Trophoblast cell (in vitro differentiated cells and primary cell): ENCODE measurements around the gene RBM20.
"Not testable (repeated sequence)": the region's sequence is repeated elsewhere in the genome, so short reads cannot be mapped to it uniquely, and the experiment has no call there.

ENCODE experiments used
- DNase-seq, 2 donors: peaks; one replicate each; pipeline ENCODE4 v3.0.0-alpha.2; 2016
- H2AFZ ChIP-seq: 2 replicates; pipeline ENCODE4 v1.6.1; 2013; ENCODE audit warnings: low read length, moderate library complexity, mild to moderate bottlenecking; ENCODE audit not compliant: insufficient read depth, poor library complexity
- H2AK5ac ChIP-seq: 2 replicates; pipeline ENCODE4 v1.6.1; 2013; ENCODE audit warnings: mild to moderate bottlenecking, low read length
- H2BK120ac ChIP-seq: 2 replicates; pipeline ENCODE4 v1.6.1; 2013; ENCODE audit warnings: low read length, mild to moderate bottlenecking, moderate library complexity; ENCODE audit not compliant: insufficient read depth, poor library complexity
- H2BK12ac ChIP-seq: 2 replicates; pipeline ENCODE4 v1.6.1; 2013; ENCODE audit warnings: mild to moderate bottlenecking, low read length, moderate library complexity
- H2BK5ac ChIP-seq: 2 replicates; pipeline ENCODE4 v1.6.1; 2013; ENCODE audit warnings: low read length, low read depth, moderate library complexity, mild to moderate bottlenecking; ENCODE audit not compliant: poor library complexity
- H3K14ac ChIP-seq: 2 replicates; pipeline ENCODE4 v1.6.1; 2013; ENCODE audit warnings: mild to moderate bottlenecking, low read length
- H3K18ac ChIP-seq: 2 replicates; pipeline ENCODE4 v1.6.1; 2013; ENCODE audit warnings: mild to moderate bottlenecking, low read length
- H3K23ac ChIP-seq: 2 replicates; pipeline ENCODE4 v1.6.1; 2013; ENCODE audit warnings: low read length
- H3K27ac ChIP-seq: 2 replicates; pipeline ENCODE4 v1.5.1; 2013; ENCODE audit warnings: low read depth, mild to moderate bottlenecking, inconsistent platforms, low read length, moderate library complexity
- H3K27me3 ChIP-seq: 2 replicates; pipeline ENCODE4 v1.6.1; 2013; ENCODE audit warnings: inconsistent platforms, mild to moderate bottlenecking, low read length, moderate library complexity; ENCODE audit not compliant: insufficient read depth
- H3K36me3 ChIP-seq, 2 experiments: 1 replicate in 1 of 2; 2 replicates in 1 of 2; pipeline ENCODE4 v1.6.1; 2013; ENCODE audit warnings: low read length in 2 of 2, mild to moderate bottlenecking in 2 of 2, moderate library complexity in 1 of 2; ENCODE audit not compliant: insufficient read depth in 2 of 2, control insufficient read depth in 1 of 2
- H3K4ac ChIP-seq: 2 replicates; pipeline ENCODE4 v1.6.1; 2013; ENCODE audit warnings: low read depth, mild to moderate bottlenecking, low read length, moderate library complexity
- H3K4me1 ChIP-seq, 2 experiments: 1 replicate in 1 of 2; 2 replicates in 1 of 2; pipeline ENCODE4 v1.6.1; 2013; ENCODE audit warnings: low read length in 2 of 2, mild to moderate bottlenecking in 2 of 2, moderate library complexity in 1 of 2; ENCODE audit not compliant: insufficient read depth in 2 of 2, control insufficient read depth in 1 of 2
- H3K4me2 ChIP-seq: 2 replicates; pipeline ENCODE4 v1.6.1; 2013; ENCODE audit warnings: inconsistent platforms, mild to moderate bottlenecking, low read length, moderate library complexity
- H3K4me3 ChIP-seq: 2 replicates; pipeline ENCODE4 v1.5.1; 2013; ENCODE audit warnings: mild to moderate bottlenecking, low read depth, low read length, inconsistent platforms
- H3K79me1 ChIP-seq: one replicate; pipeline ENCODE4 v1.6.1; 2013; ENCODE audit warnings: low read length
- H3K79me2 ChIP-seq: 2 replicates; pipeline ENCODE4 v1.6.1; 2013; ENCODE audit warnings: low read length, mild to moderate bottlenecking; ENCODE audit not compliant: control insufficient read depth, insufficient read depth, poor library complexity
- H3K9ac ChIP-seq: 2 replicates; pipeline ENCODE4 v1.6.1; 2013; ENCODE audit warnings: mild to moderate bottlenecking, low read length
- H3K9me3 ChIP-seq: 2 replicates; pipeline ENCODE4 v1.6.1; 2013; ENCODE audit warnings: low read depth, mild to moderate bottlenecking, control low read depth, inconsistent platforms, low read length; ENCODE audit not compliant: insufficient read depth
- H4K12ac ChIP-seq: 2 replicates; pipeline ENCODE4 v1.6.1; 2013; ENCODE audit warnings: low read depth, mild to moderate bottlenecking, low read length, moderate library complexity
- H4K8ac ChIP-seq: 2 replicates; pipeline ENCODE4 v1.6.1; 2013; ENCODE audit warnings: low read depth, mild to moderate bottlenecking, low read length, moderate library complexity
- H4K91ac ChIP-seq: one replicate; pipeline ENCODE4 v1.6.1; 2013; ENCODE audit warnings: low read depth, mild to moderate bottlenecking, low read length, moderate library complexity
- WGBS: extraction: QIAGEN DNeasy Blood & Tissue Kit; methylation state at CpG from one replicate; pipeline ENCODE4 v1.1.7; 2013; ENCODE audit warnings: missing lambda C conversion rate; ENCODE audit not compliant: insufficient read length, insufficient coverage; ENCODE audit errors: extremely low coverage; 5-methylcytosine and 5-hydroxymethylcytosine counted together

Gene RBM20

DNA sequence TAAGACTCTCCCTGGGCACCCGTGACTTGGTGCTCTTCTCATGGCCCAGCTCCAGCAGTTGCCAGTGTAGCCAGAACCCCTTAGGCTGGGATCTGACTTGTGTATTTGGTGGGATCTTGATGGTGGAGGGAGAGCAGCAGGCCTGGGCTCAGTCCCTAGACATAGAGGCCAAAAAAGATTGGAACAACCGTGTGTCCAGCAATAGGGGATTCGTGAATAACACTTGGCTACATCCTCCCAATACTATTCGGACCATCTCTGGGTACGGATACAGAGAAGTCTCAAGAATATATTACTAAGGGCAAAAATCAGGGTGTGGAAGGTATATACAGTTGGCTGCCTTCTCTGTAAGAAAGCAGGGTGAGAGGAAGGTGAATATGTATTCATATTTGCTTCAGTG is 17.2 kb downstream of the RBM20 start:
- H3K4me3 ChIP-seq: no peak overlapping the region
- no peak overlapping the region for H3K23ac ChIP-seq
- H3K9me3 ChIP-seq: no peaks in the 10 kb centered on the region
- no peak overlapping the region for H4K8ac ChIP-seq
- no peak overlapping the region for H3K14ac ChIP-seq
- H2BK5ac ChIP-seq: no peak overlapping the region
- no peaks in the 10 kb centered on the region for H3K27me3 ChIP-seq
- no peaks in the 10 kb centered on the region for H3K4me1 ChIP-seq
- no peaks in the 10 kb centered on the region for H3K36me3 ChIP-seq
- H3K9ac ChIP-seq: no peak overlapping the region
- H3K79me1 ChIP-seq: no peaks in the 10 kb centered on the region
- H4K91ac ChIP-seq: no peak overlapping the region
- H3K4ac ChIP-seq: no peak overlapping the region
- H4K12ac ChIP-seq: no peak overlapping the region
- H3K18ac ChIP-seq: no peak overlapping the region
- H3K27ac ChIP-seq: no peak overlapping the region
- no peaks in the 10 kb centered on the region for H3K79me2 ChIP-seq
- WGBS: no CpG with 5 or more reads among the region's 5 CpGs
- no peak overlapping the region for H2AFZ ChIP-seq
- DNase-seq: no peak
- no peak overlapping the region for H3K4me2 ChIP-seq
- no peak overlapping the region for H2BK12ac ChIP-seq
- no peak overlapping the region for H2AK5ac ChIP-seq
- no peak overlapping the region for H2BK120ac ChIP-seq

DNA sequence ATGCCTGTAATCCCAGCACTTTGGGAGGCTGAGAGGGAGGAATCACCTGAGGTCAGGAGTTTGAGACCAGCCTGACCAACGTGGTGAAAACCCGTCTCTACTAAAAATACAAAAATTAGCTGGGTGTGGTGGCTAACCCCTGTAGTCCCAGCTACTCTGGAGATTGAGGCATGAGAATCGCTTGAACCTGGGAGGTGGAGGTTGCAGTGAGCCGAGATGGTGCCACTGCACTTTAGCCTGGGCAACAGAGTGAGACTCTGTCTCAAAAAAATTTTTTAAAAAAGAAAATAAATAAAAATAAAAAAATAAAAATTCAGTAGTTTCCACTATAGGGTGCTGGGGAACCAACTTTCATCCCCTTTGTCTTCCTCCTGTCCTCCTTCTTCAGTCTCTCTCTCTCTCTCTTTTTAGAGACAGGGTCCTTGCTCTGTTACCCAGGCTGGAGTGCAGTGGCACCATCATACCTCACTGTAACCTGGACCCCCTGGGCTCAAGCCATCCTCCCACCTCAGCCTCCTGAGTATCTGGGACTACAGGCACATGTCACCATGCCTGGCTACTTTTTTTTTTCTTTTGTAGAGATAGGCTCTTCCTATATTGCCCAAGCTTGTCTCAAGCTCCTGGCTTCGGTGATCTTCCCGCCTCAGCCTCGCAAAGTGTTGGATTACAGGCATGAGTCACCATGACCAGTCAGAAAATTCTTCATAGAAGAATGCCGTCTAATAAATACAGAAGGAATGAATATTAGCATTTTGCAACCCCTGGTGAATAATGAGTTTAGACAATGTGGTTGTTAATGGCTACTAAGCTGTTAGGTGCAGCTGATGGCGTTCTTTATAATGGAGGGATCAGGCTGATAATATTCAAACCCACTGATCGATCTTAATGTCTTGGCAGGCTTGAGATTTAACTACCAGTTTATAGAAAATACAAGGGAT is 20.6 kb downstream of the RBM20 start:
- H3K23ac ChIP-seq: no peak overlapping the region
- H2BK5ac ChIP-seq: no peak overlapping the region
- H4K91ac ChIP-seq: no peak overlapping the region
- H4K12ac ChIP-seq: no peak overlapping the region
- H3K4me1 ChIP-seq: peaks cover 6 to 8% of the 10 kb centered on the region in 2 experiments
- no peak overlapping the region for H3K9ac ChIP-seq
- no peak overlapping the region for H2AFZ ChIP-seq
- H2BK12ac ChIP-seq: no peak overlapping the region
- H4K8ac ChIP-seq: no peak overlapping the region
- H3K4me3 ChIP-seq: no peak overlapping the region
- no CpG with 5 or more reads among the region's 10 CpGs for WGBS
- no peak overlapping the region for H2BK120ac ChIP-seq
- peak; percentile 71 to 89 for DNase-seq
- H3K27me3 ChIP-seq: no peaks in the 10 kb centered on the region
- H3K79me1 ChIP-seq: no peaks in the 10 kb centered on the region
- no peak overlapping the region for H3K27ac ChIP-seq
- no peaks in the 10 kb centered on the region for H3K9me3 ChIP-seq
- H2AK5ac ChIP-seq: no peak overlapping the region
- no peak overlapping the region for H3K14ac ChIP-seq
- no peaks in the 10 kb centered on the region for H3K36me3 ChIP-seq
- no peak overlapping the region for H3K18ac ChIP-seq
- no peak overlapping the region for H3K4me2 ChIP-seq
- no peaks in the 10 kb centered on the region for H3K79me2 ChIP-seq
- H3K4ac ChIP-seq: no peak overlapping the region

DNA sequence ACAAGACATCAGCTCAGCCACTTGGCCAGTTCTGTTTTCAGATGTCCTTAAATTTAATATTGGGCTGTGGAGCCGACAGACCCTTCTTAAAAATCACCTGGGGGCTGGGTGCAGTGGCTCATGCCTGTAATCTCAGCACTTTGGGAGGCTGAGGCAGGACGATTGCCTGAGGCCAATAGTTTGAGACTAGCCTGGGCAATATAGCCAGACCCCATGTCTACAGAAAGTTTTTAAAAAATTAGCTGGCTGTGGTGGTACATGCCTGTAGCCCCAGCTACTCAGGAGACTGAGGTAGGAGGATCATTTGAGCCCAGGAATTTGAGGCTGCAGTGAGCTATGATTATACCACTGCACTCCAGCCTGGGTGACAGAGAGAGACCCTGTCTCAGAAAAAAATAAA is 22.1 kb downstream of the RBM20 start:
- H3K4me3 ChIP-seq, H3K9ac ChIP-seq, H3K27ac ChIP-seq, H3K23ac ChIP-seq, H3K9me3 ChIP-seq, H3K79me1 ChIP-seq, H3K18ac ChIP-seq, H3K4ac ChIP-seq, H2AFZ ChIP-seq, H2AK5ac ChIP-seq, H4K12ac ChIP-seq, H3K27me3 ChIP-seq, H4K8ac ChIP-seq, H3K4me2 ChIP-seq, H2BK12ac ChIP-seq, H2BK5ac ChIP-seq, H3K79me2 ChIP-seq, H3K36me3 ChIP-seq, H3K14ac ChIP-seq, H3K4me1 ChIP-seq, H4K91ac ChIP-seq, DNase-seq, H2BK120ac ChIP-seq: not testable (repeated sequence)
- WGBS: no CpG with 5 or more reads among the region's 2 CpGs

DNA sequence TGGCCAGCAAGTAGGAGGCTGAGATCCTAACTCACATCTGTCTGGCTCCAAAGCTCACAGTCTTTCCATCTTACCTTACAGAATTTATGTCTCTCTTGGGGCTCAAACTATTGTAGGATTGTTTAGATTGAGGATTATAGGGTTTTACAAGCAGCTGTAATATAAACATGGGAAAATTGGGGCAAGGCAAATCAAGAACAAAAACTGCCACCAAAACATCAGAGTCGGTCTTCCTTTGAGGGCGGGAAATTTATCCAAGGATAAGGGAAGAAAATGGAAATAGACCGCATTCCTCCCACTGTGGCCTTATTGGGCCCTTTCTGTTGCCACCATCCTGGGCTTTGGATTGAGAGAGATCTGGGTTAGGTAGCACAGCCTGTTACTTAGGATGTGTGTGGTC is 22.5 kb downstream of the RBM20 start:
- Histone ChIP-seq H2AK5ac (no peak overlapping the region), H3K4me2 (no peak overlapping the region), H3K27ac (no peak overlapping the region), H2BK5ac (no peak overlapping the region), H3K23ac (no peak overlapping the region), H3K4ac (no peak overlapping the region), H2BK120ac (no peak overlapping the region), H3K9me3 (no peaks in the 10 kb centered on the region), H3K79me2 (no peaks in the 10 kb centered on the region), H4K8ac (no peak overlapping the region), H3K4me1 (peaks cover 6 to 8% of the 10 kb centered on the region in 2 experiments), H3K4me3 (no peak overlapping the region), H3K79me1 (no peaks in the 10 kb centered on the region), H3K9ac (no peak overlapping the region), H3K36me3 (no peaks in the 10 kb centered on the region), H3K14ac (no peak overlapping the region), H3K18ac (no peak overlapping the region), H4K12ac (no peak overlapping the region), H4K91ac (no peak overlapping the region), H3K27me3 (no peaks in the 10 kb centered on the region), H2AFZ (no peak overlapping the region), H2BK12ac (no peak overlapping the region)
- no CpG with 5 or more reads among the region's 3 CpGs for WGBS
- no peak for DNase-seq
